ENCODE measurements around the gene S1PR1. TPM values are rescaled to one million over a fixed set of nuclear protein-coding genes. Genes with fewer than 3 reads are reported as not detected.

The S1PR1 gene
- total and polyA plus RNA-seq, 2 donors (not counting 3 experiments of a cell fraction or from before 2014, with no cell fraction given): 137 to 387 TPM

GRCh38 chr1:101199637-101199982, 37.2 kb upstream of the S1PR1 start:
- no peak overlapping the region for H2AFZ ChIP-seq (ENCODE audit: low read depth, low read length)
- BruUV-seq (replicated peaks): no TSS peak
- H4K20me1 ChIP-seq (replicated peaks; ENCODE audit: control insufficient read depth, extremely low read depth, insufficient read depth, low read length): no peaks in the 10 kb centered on the region
- no peak for FAIRE-seq
- H3K27me3 ChIP-seq (ENCODE audit: control insufficient read depth in 2 of 2, insufficient read depth in 2 of 2, low read length in 2 of 2): no peaks in the 10 kb centered on the region
- no peak for TF ChIP-seq JUN (IDR thresholded peaks at IDR 0.05; ENCODE audit: borderline replicate concordance, insufficient read depth, insufficient read length, low read depth)
- TF ChIP-seq MYC (IDR thresholded peaks at IDR 0.05; ENCODE audit: low read depth, low read length): no peak
- TF ChIP-seq POLR2AphosphoS5 (IDR thresholded peaks at IDR 0.05; ENCODE audit: insufficient read depth, low read depth, low read length): no peak
- no peak for TF ChIP-seq GATA2 (IDR thresholded peaks at IDR 0.05; ENCODE audit: insufficient read depth, insufficient read length, low read depth, low read length)
- TF ChIP-seq FOS (IDR thresholded peaks at IDR 0.05; ENCODE audit: borderline replicate concordance, insufficient read depth, low read length): no peak
- TF ChIP-seq EZH2 (IDR thresholded peaks at IDR 0.05; ENCODE audit: borderline replicate concordance, low read depth, low read length, severe bottlenecking): no peak
- TF ChIP-seq POLR2A (IDR thresholded peaks at IDR 0.05; ENCODE audit: low read depth, low read length): no peak
- no peak for TF ChIP-seq MAX (IDR thresholded peaks at IDR 0.05; ENCODE audit: insufficient read depth, insufficient read length)
- no peaks in the 10 kb centered on the region for H3K79me2 ChIP-seq (ENCODE audit: control insufficient read depth, insufficient read depth, low read length)
- no peaks in the 10 kb centered on the region for H3K9me1 ChIP-seq (replicated peaks; ENCODE audit: control insufficient read depth, extremely low read depth, insufficient read depth, low read length)
- intact Hi-C loops (cut with micrococcal nuclease) (no loop called here), dilution Hi-C loops (cut with MboI; ENCODE audit: extremely low pct_ligation_motif_present, low sequenced_read_pairs) (no loop called here)
- POLR2A ChIA-PET: no interaction called here
- H3K4me1 ChIP-seq (ENCODE audit: control insufficient read depth, extremely low read depth, insufficient read depth, low read length): no peaks in the 10 kb centered on the region
- H3K4me2 ChIP-seq (ENCODE audit: insufficient read depth, low read length): no peak overlapping the region
- no peak overlapping the region for H3K27ac ChIP-seq (ENCODE audit: insufficient read depth, low read depth, low read length)
- H3K36me3 ChIP-seq (ENCODE audit: control insufficient read depth in 2 of 2, extremely low read depth in 1 of 2, insufficient read depth in 2 of 2, low read length in 2 of 2): no peaks in the 10 kb centered on the region
- no peak for DNase-seq (ENCODE audit: low read depth, low spot score)
- CTCF ChIA-PET: interaction anchor here (1.4 to 1.7 kb wide), 2 partner anchors 9 to 12 kb away, joined by 3 to 5 read pairs; no protein-coding TSS in a partner anchor
- H3K9me3 ChIP-seq (replicated peaks; ENCODE audit: control insufficient read depth, insufficient read depth, low read length): no peaks in the 10 kb centered on the region
- no peak overlapping the region for H3K4me3 ChIP-seq (replicated peaks in 1 of 3; ENCODE audit: insufficient read depth in 1 of 3, low read depth in 1 of 3, low read length in 3 of 3)
- no peak overlapping the region for H3K9ac ChIP-seq (replicated peaks; ENCODE audit: extremely low read depth, insufficient read depth, low read length)

- H3K9me3 ChIP-seq (replicated peaks; ENCODE audit: control insufficient read depth, insufficient read depth, low read length): no peaks in the 10 kb centered on the region
- H3K9me1 ChIP-seq (replicated peaks; ENCODE audit: control insufficient read depth, extremely low read depth, insufficient read depth, low read length): no peaks in the 10 kb centered on the region
- no peaks in the 10 kb centered on the region for H3K27me3 ChIP-seq (ENCODE audit: control insufficient read depth in 2 of 2, insufficient read depth in 2 of 2, low read length in 2 of 2)
- no TSS peak for BruUV-seq (replicated peaks)
- H3K27ac ChIP-seq (ENCODE audit: insufficient read depth, low read depth, low read length): no peak overlapping the region
- no peaks in the 10 kb centered on the region for H3K4me1 ChIP-seq (ENCODE audit: control insufficient read depth, extremely low read depth, insufficient read depth, low read length)
- FAIRE-seq (no peak), DNase-seq (ENCODE audit: low read depth, low spot score) (no peak)
- no peak overlapping the region for H3K4me3 ChIP-seq (replicated peaks in 1 of 3; ENCODE audit: insufficient read depth in 1 of 3, low read depth in 1 of 3, low read length in 3 of 3)
- no peak for TF ChIP-seq GATA2 (IDR thresholded peaks at IDR 0.05; ENCODE audit: insufficient read depth, insufficient read length, low read depth, low read length)
- no peak for TF ChIP-seq MAX (IDR thresholded peaks at IDR 0.05; ENCODE audit: insufficient read depth, insufficient read length)
- TF ChIP-seq JUN (IDR thresholded peaks at IDR 0.05; ENCODE audit: borderline replicate concordance, insufficient read depth, insufficient read length, low read depth): no peak
- H2AFZ ChIP-seq (ENCODE audit: low read depth, low read length): peak overlapping the region; percentile 43
- dilution Hi-C loops (cut with MboI; ENCODE audit: extremely low pct_ligation_motif_present, low sequenced_read_pairs) (no loop called here), intact Hi-C loops (cut with micrococcal nuclease) (no loop called here)
- ChIA-PET POLR2A (interaction anchor here (0.7 kb wide), 1 partner anchor 36 kb away, joined by 7 read pairs; the partner anchor contains the start of gene S1PR1), CTCF (interaction anchor here (0.8 to 1.0 kb wide), 4 partner anchors 10 to 88 kb away, joined by 3 to 4 read pairs (median 4); no protein-coding TSS in a partner anchor)
- no peaks in the 10 kb centered on the region for H3K36me3 ChIP-seq (ENCODE audit: control insufficient read depth in 2 of 2, extremely low read depth in 1 of 2, insufficient read depth in 2 of 2, low read length in 2 of 2)
- no peak overlapping the region for H3K4me2 ChIP-seq (ENCODE audit: insufficient read depth, low read length)
- H3K9ac ChIP-seq (replicated peaks; ENCODE audit: extremely low read depth, insufficient read depth, low read length): no peak overlapping the region
- no peaks in the 10 kb centered on the region for H3K79me2 ChIP-seq (ENCODE audit: control insufficient read depth, insufficient read depth, low read length)
- H4K20me1 ChIP-seq (replicated peaks; ENCODE audit: control insufficient read depth, extremely low read depth, insufficient read depth, low read length): no peaks in the 10 kb centered on the region
Measured at GRCh38 chr1:101200513-101200912, 36.3 kb upstream of the S1PR1 start.

All from endothelial cell of umbilical vein (primary cell).